GM23338 (cell line): ENCODE results near the gene UBE2E2. TPM values are rescaled to one million over a fixed set of nuclear protein-coding genes. Genes with fewer than 3 reads are reported as not detected.

ENCODE experiments used
- ATAC-seq: fragments of 200-7000 bp; cut with Tn5 transposase; 3 replicates; pipeline ENCODE4 v1.9.1; 2020
- DNase-seq: peaks from one replicate; pipeline ENCODE4 v3.0.0-alpha.2; 2015; ENCODE audit warnings: low spot score
- H2AFZ ChIP-seq: fragments of 200-600 bp; sonication (generic); 2 replicates; pipeline ENCODE4 v1.8.0; 2016; ENCODE audit warnings: antibody characterized with exemption, mild to moderate bottlenecking, moderate library complexity
- H3F3A ChIP-seq: fragments of 200-600 bp; sonication (generic); replicated peaks from 2 replicates; pipeline ENCODE4 v1.8.0; 2017; ENCODE audit warnings: antibody characterized with exemption, mixed run types, low read depth
- H3K27ac ChIP-seq: fragments of 200-600 bp; sonication (generic); 2 replicates; pipeline ENCODE4 v1.6.1; 2016; ENCODE audit warnings: low read depth
- H3K27me3 ChIP-seq: fragments of 200-600 bp; sonication (generic); 2 replicates; pipeline ENCODE4 v1.8.0; 2016; ENCODE audit warnings: mild to moderate bottlenecking, mixed run types, moderate library complexity; ENCODE audit not compliant: insufficient read depth
- H3K36me3 ChIP-seq: fragments of 200-600 bp; sonication (generic); 2 replicates; pipeline ENCODE4 v1.8.0; 2016; ENCODE audit warnings: mild to moderate bottlenecking; ENCODE audit not compliant: insufficient read depth
- H3K4me1 ChIP-seq: fragments of 200-600 bp; sonication (generic); 2 replicates; pipeline ENCODE4 v1.8.0; 2016; ENCODE audit warnings: mild to moderate bottlenecking, moderate library complexity; ENCODE audit not compliant: insufficient read depth
- H3K4me2 ChIP-seq: fragments of 200-600 bp; sonication (generic); 2 replicates; pipeline ENCODE4 v1.7.1; 2017; ENCODE audit warnings: mixed run types
- H3K4me3 ChIP-seq: fragments of 200-600 bp; sonication (generic); 2 replicates; pipeline ENCODE4 v1.6.1; 2016; ENCODE audit warnings: mixed run types
- H3K79me2 ChIP-seq: fragments of 200-600 bp; sonication (generic); replicated peaks from 2 replicates; pipeline ENCODE4 v1.8.0; 2017; ENCODE audit warnings: mild to moderate bottlenecking; ENCODE audit not compliant: insufficient read depth
- H3K9me2 ChIP-seq: fragments of 200-600 bp; sonication (generic); 2 replicates; pipeline ENCODE4 v1.8.0; 2017; ENCODE audit not compliant: insufficient read depth
- H4K20me1 ChIP-seq: fragments of 200-600 bp; sonication (generic); replicated peaks from 2 replicates; pipeline ENCODE4 v1.8.0; 2017; ENCODE audit warnings: mild to moderate bottlenecking; ENCODE audit not compliant: insufficient read depth
- H3K27ac Mint-ChIP-seq: 2 replicates; pipeline ENCODE4 v1.8.0; 2020; ENCODE audit warnings: inconsistent platforms, mild to moderate bottlenecking, moderate library complexity, mixed read lengths
- H3K27me3 Mint-ChIP-seq: 3 replicates; pipeline ENCODE4 v1.8.0; 2022; ENCODE audit warnings: low read depth, mild to moderate bottlenecking, moderate library complexity, mixed read lengths, inconsistent platforms; ENCODE audit not compliant: insufficient read depth, poor library complexity
- H3K36me3 Mint-ChIP-seq: 3 replicates; pipeline ENCODE4 v1.8.0; 2021; ENCODE audit warnings: low read depth, mild to moderate bottlenecking, inconsistent platforms, moderate library complexity, mixed read lengths
- H3K4me1 Mint-ChIP-seq: 3 replicates; pipeline ENCODE4 v1.8.0; 2020; ENCODE audit warnings: mild to moderate bottlenecking, inconsistent platforms, mixed read lengths
- H3K4me3 Mint-ChIP-seq: 3 replicates; pipeline ENCODE4 v1.8.0; 2021; ENCODE audit warnings: moderate library complexity, mild to moderate bottlenecking, inconsistent platforms, mixed read lengths
- H3K9me3 Mint-ChIP-seq: 3 replicates; pipeline ENCODE4 v1.8.0; 2020; ENCODE audit warnings: moderate library complexity, mild to moderate bottlenecking, inconsistent platforms, mixed read lengths
- CTCF ChIP-seq, 2 experiments: fragments of 200-600 bp in 1 of 2; sonication (generic) in 1 of 2; conservative IDR thresholded peaks; 2 replicates each; pipeline versions ENCODE4 v1.5.1 to v1.6.1; 2016 to 2017; ENCODE audit warnings: antibody characterized with exemption in 2 of 2, low read depth in 2 of 2, mild to moderate bottlenecking in 2 of 2, moderate library complexity in 1 of 2
- JUNB ChIP-seq: IDR thresholded peaks from one replicate; pipeline ENCODE4 v1.6.1; 2016; ENCODE audit warnings: antibody characterized with exemption; ENCODE audit not compliant: unreplicated experiment
- POLR2AphosphoS5 ChIP-seq: IDR thresholded peaks from 2 replicates; pipeline ENCODE4 v1.6.1; 2016; ENCODE audit warnings: antibody characterized with exemption, low read depth
- ZNF462 ChIP-seq: fragments of 250-450 bp; sonication (Bioruptor Pico); IDR thresholded peaks from 2 replicates; pipeline ENCODE4 v1.5.0; 2020; ENCODE audit warnings: mild to moderate bottlenecking, moderate library complexity
- polyA plus RNA-seq: library from polyadenylated mRNA; unstranded; fragments of >200 nt; fragmentation: Nextera tagmentation; extraction: Ambion mirVana; gene quantifications from 2 replicates; pipeline ENCODE4 v1.2.1, GENCODE V29; 2016
- total RNA-seq: library from RNA; depleted of rRNA; stranded (reverse); fragments of >200 nt; shearing (Covaris generic); gene quantifications from 2 replicates; pipeline ENCODE4 v1.2.3, GENCODE V29; 2014

The UBE2E2 gene
- total and polyA plus RNA-seq, 2 experiments from 2014 or later = 86.9 to 169 TPM

- Histone ChIP-seq H3K4me2 (no peak overlapping the region), H3K4me3 (no peak overlapping the region), H3F3A (no peaks in the 10 kb centered on the region), H3K27me3 (no peaks in the 10 kb centered on the region), H2AFZ (no peak overlapping the region), H3K36me3 (no peaks in the 10 kb centered on the region), H3K79me2 (peaks cover 93% of the 10 kb centered on the region), H4K20me1 (peaks cover 3% of the 10 kb centered on the region; the same call in 1 of the 2 replicates), H3K4me1 (peaks cover 5% of the 10 kb centered on the region), H3K27ac (no peak overlapping the region), H3K9me2 (no peaks in the 10 kb centered on the region)
- no peaks in the 10 kb centered on the region for H3K27me3 Mint-ChIP-seq
- H3K4me1 Mint-ChIP-seq = peaks cover 15% of the 10 kb centered on the region; the same call in 2 of the 3 replicates
- H3K9me3 Mint-ChIP-seq = no peaks in the 10 kb centered on the region
- ATAC-seq (no peak), DNase-seq (no peak)
- no peaks in the 10 kb centered on the region for H3K36me3 Mint-ChIP-seq
- H3K27ac Mint-ChIP-seq = no peak overlapping the region
- TF ChIP-seq CTCF (conservative IDR thresholded peaks at IDR 0.05; ENCODE audit: low read depth in 2 of 2) = no peak
- no peak for TF ChIP-seq POLR2AphosphoS5
- TF ChIP-seq ZNF462 = no peak
- no peak for TF ChIP-seq JUNB
- no peak overlapping the region for H3K4me3 Mint-ChIP-seq
Observed at GRCh38 chr3:23213813-23214212, 10.7 kb downstream of the UBE2E2 start.
